BE2C (cell line): ENCODE measurements around the gene TRIM65.

Source experiments
- DNase-seq: peaks from one replicate; pipeline ENCODE4 v3.0.0-alpha.2; 2020
- H3K27me3 ChIP-seq: fragments of 250-450 bp; sonication (Bioruptor Pico); 2 replicates; pipeline ENCODE4 v1.5.1; 2020; ENCODE audit warnings: mild to moderate bottlenecking
- H3K36me3 ChIP-seq: fragments of 250-450 bp; sonication (Bioruptor Pico); 2 replicates; pipeline ENCODE4 v1.5.1; 2020; ENCODE audit warnings: mild to moderate bottlenecking
- H3K4me1 ChIP-seq: fragments of 250-450 bp; sonication (Bioruptor Pico); 2 replicates; pipeline ENCODE4 v1.5.1; 2020
- H3K4me3 ChIP-seq: 2 replicates; pipeline ENCODE4 v1.5.1; 2011; ENCODE audit warnings: low read depth, low read length
- H3K9me3 ChIP-seq: fragments of 250-450 bp; sonication (Bioruptor Pico); 2 replicates; pipeline ENCODE4 v1.5.1; 2020
- CTCF ChIP-seq: IDR thresholded peaks from 2 replicates; pipeline ENCODE4 v1.5.1; 2012; ENCODE audit warnings: mild to moderate bottlenecking, low read depth, low read length

Gene TRIM65

GRCh38 chr17:75906143-75906884 is 9.6 kb upstream of the TRIM65 start:
- Histone ChIP-seq H3K4me1 (peaks cover 14% of the 10 kb centered on the region), H3K4me3 (no peak overlapping the region), H3K36me3 (peaks cover 7% of the 10 kb centered on the region), H3K27me3 (no peaks in the 10 kb centered on the region), H3K9me3 (no peaks in the 10 kb centered on the region)
- no peak for TF ChIP-seq CTCF
- DNase-seq, result no peak

- Histone ChIP-seq H3K9me3 (no peaks in the 10 kb centered on the region), H3K27me3 (no peaks in the 10 kb centered on the region), H3K4me1 (peaks cover 8% of the 10 kb centered on the region), H3K36me3 (peaks cover 17% of the 10 kb centered on the region), H3K4me3 (peak within 1 kb of the TSS; percentile 91)
- peak; percentile 84 for TF ChIP-seq CTCF
- peak; percentile 98 for DNase-seq
Measured at GRCh38 chr17:75904749-75905521, 8.2 kb upstream of the TRIM65 start, which contains the start of gene MRPL38. Gene MRPL38, minus strand, starts transcription at chr17:75904884. Its CDS starts 9 bp downstream, at chr17:75904875.

- no peak for DNase-seq
- H3K9me3 ChIP-seq, result no peaks in the 10 kb centered on the region
- no peaks in the 10 kb centered on the region for H3K27me3 ChIP-seq
- H3K4me3 ChIP-seq, result no peak overlapping the region
- TF ChIP-seq CTCF, result no peak
- H3K4me1 ChIP-seq, result no peaks in the 10 kb centered on the region
- peaks cover 41% of the 10 kb centered on the region for H3K36me3 ChIP-seq
Measured at GRCh38 chr17:75902406-75902805, 5.7 kb upstream of the TRIM65 start.

- peaks cover 43% of the 10 kb centered on the region for H3K36me3 ChIP-seq
- H3K27me3 ChIP-seq, result no peaks in the 10 kb centered on the region
- TF ChIP-seq CTCF, result no peak
- peaks cover 4% of the 10 kb centered on the region; the same call in 1 of the 2 replicates for H3K4me1 ChIP-seq
- no peak overlapping the region for H3K4me3 ChIP-seq
- no peaks in the 10 kb centered on the region for H3K9me3 ChIP-seq
- DNase-seq, result no peak
Measured at GRCh38 chr17:75901727-75902126, 5.0 kb upstream of the TRIM65 start.

GRCh38 chr17:75900691-75901533 is 4.2 kb upstream of the TRIM65 start:
- DNase-seq, result no peak
- Histone ChIP-seq H3K36me3 (peaks cover 43% of the 10 kb centered on the region), H3K9me3 (no peaks in the 10 kb centered on the region), H3K4me1 (peaks cover 5% of the 10 kb centered on the region; the same call in 1 of the 2 replicates), H3K27me3 (no peaks in the 10 kb centered on the region), H3K4me3 (no peak overlapping the region)
- no peak for TF ChIP-seq CTCF
